Transverse colon (tissue), 3 donors: Measurements from ENCODE around the gene EGFR.

ENCODE experiments used
- EP300 ChIP-seq: sonication (generic); formaldehyde crosslinking; IDR thresholded peaks from one replicate; pipeline ENCODE4 v1.6.1; 2017; ENCODE audit warnings: antibody characterized with exemption, low read depth
- TF ChIP-seq, protein P1 (sequence below), 5 experiments: fragments of 200-600 bp in 3 of 5; fragments of 450-650 bp in 2 of 5; sonication (generic) in 3 of 5; IDR thresholded peaks; 1 replicate in 2 of 5; 2 replicates in 3 of 5; pipeline ENCODE4 v1.5.1; 2016 to 2017; ENCODE audit warnings: antibody characterized with exemption in 5 of 5, inconsistent platforms in 3 of 5, mild to moderate bottlenecking in 2 of 5, moderate library complexity in 1 of 5

DNA sequence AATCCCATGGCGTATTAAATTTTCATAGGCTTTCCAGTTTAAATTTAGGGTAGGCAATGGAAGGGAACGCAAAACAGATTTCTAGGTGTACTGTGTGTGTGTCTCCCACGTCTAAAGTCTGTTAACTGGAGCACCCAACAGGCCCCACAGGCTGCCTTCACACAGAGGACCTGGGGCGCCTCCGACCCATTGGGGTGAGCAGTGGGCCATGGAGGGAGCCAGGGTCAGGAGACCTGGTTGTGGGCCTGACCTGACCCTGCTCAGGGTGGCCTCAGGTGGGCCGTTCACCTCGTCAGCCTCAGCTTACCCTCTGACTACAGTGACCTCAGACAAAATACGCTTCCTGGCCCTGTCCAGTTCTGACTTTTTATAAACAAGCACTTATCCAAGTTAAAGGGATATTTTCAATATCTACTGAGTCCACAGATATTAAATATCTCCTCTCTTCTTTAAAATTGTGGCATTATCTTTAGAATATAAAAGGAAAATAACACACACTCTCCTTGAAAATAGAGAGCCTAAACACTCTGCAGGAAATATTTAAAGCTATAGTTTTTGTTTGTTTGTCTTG, 159.6 kb downstream of the EGFR start:
- TF ChIP-seq EP300: no peak
- TF ChIP-seq, protein P1, sequence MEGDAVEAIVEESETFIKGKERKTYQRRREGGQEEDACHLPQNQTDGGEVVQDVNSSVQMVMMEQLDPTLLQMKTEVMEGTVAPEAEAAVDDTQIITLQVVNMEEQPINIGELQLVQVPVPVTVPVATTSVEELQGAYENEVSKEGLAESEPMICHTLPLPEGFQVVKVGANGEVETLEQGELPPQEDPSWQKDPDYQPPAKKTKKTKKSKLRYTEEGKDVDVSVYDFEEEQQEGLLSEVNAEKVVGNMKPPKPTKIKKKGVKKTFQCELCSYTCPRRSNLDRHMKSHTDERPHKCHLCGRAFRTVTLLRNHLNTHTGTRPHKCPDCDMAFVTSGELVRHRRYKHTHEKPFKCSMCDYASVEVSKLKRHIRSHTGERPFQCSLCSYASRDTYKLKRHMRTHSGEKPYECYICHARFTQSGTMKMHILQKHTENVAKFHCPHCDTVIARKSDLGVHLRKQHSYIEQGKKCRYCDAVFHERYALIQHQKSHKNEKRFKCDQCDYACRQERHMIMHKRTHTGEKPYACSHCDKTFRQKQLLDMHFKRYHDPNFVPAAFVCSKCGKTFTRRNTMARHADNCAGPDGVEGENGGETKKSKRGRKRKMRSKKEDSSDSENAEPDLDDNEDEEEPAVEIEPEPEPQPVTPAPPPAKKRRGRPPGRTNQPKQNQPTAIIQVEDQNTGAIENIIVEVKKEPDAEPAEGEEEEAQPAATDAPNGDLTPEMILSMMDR (IDR thresholded peaks at IDR 0.05): no peak
